CD4-positive, alpha-beta memory T cell (primary cell): ENCODE measurements around the gene HCAR1. TPM values are rescaled to one million over a fixed set of nuclear protein-coding genes. Genes with fewer than 3 reads are reported as not detected.
"Not testable (repeated sequence)": the region's sequence is repeated elsewhere in the genome, so short reads cannot be mapped to it uniquely, and the experiment has no call there.

Source experiments
- CTCF ChIA-PET: fragments of 350-600 bp; sonication (Branson Sonifier 250); formaldehyde crosslinking; loops from one replicate; lab custom pipeline; 2021; ENCODE audit warnings: inconsistent platforms; ENCODE audit not compliant: partially characterized antibody; lab: Charles Lee
- POLR2A ChIA-PET: fragments of 350-600 bp; sonication (Branson Sonifier 250); formaldehyde crosslinking; loops from one replicate; lab custom pipeline; 2021; ENCODE audit not compliant: partially characterized antibody; lab: Charles Lee
- DNase-seq, 5 donors: peaks; one replicate each; pipeline versions ENCODE4 v3.0.0 to v3.0.0-alpha.2; 2020 to 2022; ENCODE audit warnings: mixed read lengths in 1 of 5
- H3K27ac ChIP-seq: one replicate; pipeline ENCODE4 v1.7.0; 2013; ENCODE audit warnings: low read depth, low read length
- H3K27me3 ChIP-seq: 2 replicates; pipeline ENCODE4 v1.7.0; 2013; ENCODE audit warnings: mild to moderate bottlenecking, low read length, moderate library complexity; ENCODE audit not compliant: insufficient read depth
- H3K36me3 ChIP-seq: 2 replicates; pipeline ENCODE4 v1.7.0; 2013; ENCODE audit warnings: mild to moderate bottlenecking, low read length, moderate library complexity; ENCODE audit not compliant: insufficient read depth
- H3K4me1 ChIP-seq: 2 replicates; pipeline ENCODE4 v1.7.0; 2013; ENCODE audit warnings: mild to moderate bottlenecking, low read length, moderate library complexity; ENCODE audit not compliant: insufficient read depth
- H3K4me3 ChIP-seq, 2 donors: one replicate each; pipeline ENCODE4 v1.7.0; 2013; ENCODE audit warnings: low read length in 2 of 2, mild to moderate bottlenecking in 1 of 2
- H3K9me3 ChIP-seq, 2 donors: one replicate each; pipeline ENCODE4 v1.7.0; 2013; ENCODE audit warnings: low read length in 2 of 2, control low read depth in 1 of 2; ENCODE audit not compliant: control insufficient read depth in 1 of 2
- H3K27ac Mint-ChIP-seq, 7 donors: one replicate each; pipeline ENCODE4 v1.8.0; 2020 to 2021; ENCODE audit warnings: mixed read lengths in 7 of 7, mild to moderate bottlenecking in 6 of 7, inconsistent platforms in 3 of 7, moderate library complexity in 3 of 7
- H3K27me3 Mint-ChIP-seq, 2 donors: one replicate each; pipeline ENCODE4 v1.8.0; 2020 to 2021; ENCODE audit warnings: mixed read lengths in 2 of 2
- H3K36me3 Mint-ChIP-seq, 2 donors: one replicate each; pipeline ENCODE4 v1.8.0; 2020 to 2021; ENCODE audit warnings: mixed read lengths in 2 of 2, inconsistent platforms in 1 of 2, mild to moderate bottlenecking in 1 of 2
- H3K4me1 Mint-ChIP-seq, 4 donors: one replicate each; pipeline ENCODE4 v1.8.0; 2020 to 2021; ENCODE audit warnings: mixed read lengths in 4 of 4, mild to moderate bottlenecking in 1 of 4
- H3K4me3 Mint-ChIP-seq, 8 donors: one replicate each; pipeline ENCODE4 v1.8.0; 2020 to 2021; ENCODE audit warnings: mixed read lengths in 8 of 8, mild to moderate bottlenecking in 7 of 8, moderate library complexity in 6 of 8, inconsistent platforms in 3 of 8
- H3K9me3 Mint-ChIP-seq, 8 donors: one replicate each; pipeline ENCODE4 v1.8.0; 2020 to 2021; ENCODE audit warnings: mixed read lengths in 8 of 8, mild to moderate bottlenecking in 5 of 8, inconsistent platforms in 3 of 8, moderate library complexity in 1 of 8
- intact Hi-C: fragments of 100-400 bp; cut with micrococcal nuclease; formaldehyde crosslinking; loops from one replicate; pipeline ENCODE4 v1.15.1; 2023
- polyA plus RNA-seq, 2 donors: library from polyadenylated mRNA; unstranded; fragments of 300-500 nt; fragmentation: Illumina TruSeq; gene quantifications; one replicate each; pipeline ENCODE4 v1.2.3, GENCODE V29; 2021
- total RNA-seq, 2 experiments: library from RNA; stranded (reverse); gene quantifications; one replicate each; pipeline ENCODE4 v1.2.3, GENCODE V29; 2021

Gene HCAR1
- total and polyA plus RNA-seq, 4 experiments from 2014 or later: 0.09 to 0.19 TPM; not detected in 2

- POLR2A ChIA-PET, intact Hi-C loops, H3K4me3 Mint-ChIP-seq, H3K9me3 ChIP-seq, H3K9me3 Mint-ChIP-seq, H3K4me1 ChIP-seq, H3K27ac ChIP-seq, H3K27me3 ChIP-seq, H3K4me1 Mint-ChIP-seq, CTCF ChIA-PET, H3K27ac Mint-ChIP-seq, DNase-seq, H3K36me3 Mint-ChIP-seq, H3K27me3 Mint-ChIP-seq, H3K4me3 ChIP-seq, H3K36me3 ChIP-seq: not testable (repeated sequence)
These were observed 14.0 kb downstream of the HCAR1 start, which contains the start of gene HCAR3 for GRCh38 chr12:122716658-122717057. TSS of gene HCAR3 (minus strand) at chr12:122716811. CDS start at chr12:122716737, 74 bp downstream.

GRCh38 chr12:122715211-122715610, 15.4 kb downstream of the HCAR1 start:
- H3K36me3 Mint-ChIP-seq, H3K27me3 Mint-ChIP-seq, H3K9me3 ChIP-seq, CTCF ChIA-PET, POLR2A ChIA-PET, H3K4me3 Mint-ChIP-seq, DNase-seq, H3K36me3 ChIP-seq, intact Hi-C loops, H3K9me3 Mint-ChIP-seq, H3K27ac ChIP-seq, H3K4me3 ChIP-seq, H3K27ac Mint-ChIP-seq, H3K27me3 ChIP-seq, H3K4me1 Mint-ChIP-seq, H3K4me1 ChIP-seq: not testable (repeated sequence)

- H3K4me3 Mint-ChIP-seq, CTCF ChIA-PET, POLR2A ChIA-PET, DNase-seq, H3K4me1 ChIP-seq, H3K27me3 Mint-ChIP-seq, H3K27ac ChIP-seq, H3K4me3 ChIP-seq, H3K27ac Mint-ChIP-seq, H3K9me3 Mint-ChIP-seq, H3K9me3 ChIP-seq, H3K27me3 ChIP-seq, H3K36me3 Mint-ChIP-seq, intact Hi-C loops, H3K36me3 ChIP-seq, H3K4me1 Mint-ChIP-seq: not testable (repeated sequence)
These were observed 17.0 kb downstream of the HCAR1 start for GRCh38 chr12:122713491-122714188.

GRCh38 chr12:122711266-122711665, 19.4 kb downstream of the HCAR1 start:
- H3K27me3 ChIP-seq, H3K27ac ChIP-seq, H3K9me3 ChIP-seq, DNase-seq, H3K4me3 Mint-ChIP-seq, H3K36me3 ChIP-seq, H3K4me1 Mint-ChIP-seq, CTCF ChIA-PET, H3K27me3 Mint-ChIP-seq, H3K9me3 Mint-ChIP-seq, H3K4me3 ChIP-seq, H3K4me1 ChIP-seq, intact Hi-C loops, POLR2A ChIA-PET, H3K36me3 Mint-ChIP-seq: not testable (repeated sequence)
- H3K27ac Mint-ChIP-seq: peak overlapping the region in 1 of 7 donors; percentile 83

GRCh38 chr12:122710341-122710740, 20.3 kb downstream of the HCAR1 start:
- H3K4me1 ChIP-seq, H3K36me3 Mint-ChIP-seq, H3K27ac ChIP-seq, H3K9me3 ChIP-seq, H3K4me1 Mint-ChIP-seq, H3K4me3 Mint-ChIP-seq, H3K27ac Mint-ChIP-seq, H3K27me3 Mint-ChIP-seq, H3K4me3 ChIP-seq, CTCF ChIA-PET, intact Hi-C loops, DNase-seq, H3K9me3 Mint-ChIP-seq, POLR2A ChIA-PET, H3K36me3 ChIP-seq, H3K27me3 ChIP-seq: not testable (repeated sequence)

- H3K9me3 Mint-ChIP-seq, H3K36me3 ChIP-seq, DNase-seq, H3K27ac Mint-ChIP-seq, intact Hi-C loops, POLR2A ChIA-PET, H3K27me3 ChIP-seq, CTCF ChIA-PET, H3K4me1 Mint-ChIP-seq, H3K36me3 Mint-ChIP-seq, H3K9me3 ChIP-seq, H3K27me3 Mint-ChIP-seq, H3K4me3 ChIP-seq, H3K4me1 ChIP-seq, H3K27ac ChIP-seq, H3K4me3 Mint-ChIP-seq: not testable (repeated sequence)
These were observed 21.4 kb downstream of the HCAR1 start for GRCh38 chr12:122709287-122709686.

- H3K27ac Mint-ChIP-seq, CTCF ChIA-PET, POLR2A ChIA-PET, H3K27me3 Mint-ChIP-seq, H3K4me1 ChIP-seq, H3K4me1 Mint-ChIP-seq, H3K4me3 Mint-ChIP-seq, H3K27me3 ChIP-seq, DNase-seq, H3K36me3 Mint-ChIP-seq, H3K9me3 ChIP-seq, H3K9me3 Mint-ChIP-seq, H3K27ac ChIP-seq, intact Hi-C loops, H3K36me3 ChIP-seq, H3K4me3 ChIP-seq: not testable (repeated sequence)
These were observed 26.8 kb downstream of the HCAR1 start for GRCh38 chr12:122703841-122704240.
